HG02852 (cell line): ENCODE data around the gene NLRC4.
A peak's percentile ranks its signal among the peaks of the same experiment; 100 is the strongest.
"Not testable (repeated sequence)": the region's sequence is repeated elsewhere in the genome, so short reads cannot be mapped to it uniquely, and the experiment has no call there.

Experiments used
- ATAC-seq: cut with Tn5 transposase; IDR thresholded peaks from one replicate; pipeline ENCODE4 v1.9.1; 2021; ENCODE audit warnings: mild to moderate bottlenecking, moderate library complexity; ENCODE audit not compliant: unreplicated experiment

NLRC4 gene

GRCh38 chr2:32264422-32265105, at the start of gene NLRC4:
Gene NLRC4, minus strand, starts transcription at chr2:32264886. Its CDS starts 8,111 bp downstream, at chr2:32256775.
- ATAC-seq = peak; percentile 97

GRCh38 chr2:32310577-32310976, 45.9 kb upstream of the NLRC4 start:
- no peak for ATAC-seq

GRCh38 chr2:32293966-32294562, 29.4 kb upstream of the NLRC4 start:
- not testable (repeated sequence) for ATAC-seq

GRCh38 chr2:32293493-32293892, 28.8 kb upstream of the NLRC4 start:
- ATAC-seq = not testable (repeated sequence)

- ATAC-seq = no peak
Measured at GRCh38 chr2:32291746-32292145, 27.1 kb upstream of the NLRC4 start.

GRCh38 chr2:32290000-32290339, 25.3 kb upstream of the NLRC4 start:
- ATAC-seq = no peak

- no peak for ATAC-seq
Measured at GRCh38 chr2:32289165-32289999, 24.7 kb upstream of the NLRC4 start.

GRCh38 chr2:32284321-32284720, 19.6 kb upstream of the NLRC4 start:
- ATAC-seq = no peak

- no peak for ATAC-seq
Measured at GRCh38 chr2:32278478-32278853, 13.8 kb upstream of the NLRC4 start.

- ATAC-seq = peak; percentile 99
Measured at GRCh38 chr2:32277674-32278477, 13.2 kb upstream of the NLRC4 start, which contains the start of gene YIPF4. Gene YIPF4, plus strand, starts transcription at chr2:32277904. Its CDS starts 252 bp downstream, at chr2:32278156.

- no peak for ATAC-seq
Measured at GRCh38 chr2:32277363-32277673, 12.6 kb upstream of the NLRC4 start.

- ATAC-seq = not testable (repeated sequence)
Measured at GRCh38 chr2:32275790-32276189, 11.1 kb upstream of the NLRC4 start.

GRCh38 chr2:32274289-32274688, 9.6 kb upstream of the NLRC4 start:
- no peak for ATAC-seq

- ATAC-seq = no peak
Measured at GRCh38 chr2:32272279-32272678, 7.6 kb upstream of the NLRC4 start.

- ATAC-seq = no peak
Measured at GRCh38 chr2:32271063-32271462, 6.4 kb upstream of the NLRC4 start.

GRCh38 chr2:32262105-32262504, 2.6 kb downstream of the NLRC4 start:
- no peak for ATAC-seq

GRCh38 chr2:32260376-32260775, 4.3 kb downstream of the NLRC4 start:
- ATAC-seq = no peak

- ATAC-seq = no peak
Measured at GRCh38 chr2:32258242-32258641, 6.4 kb downstream of the NLRC4 start.

GRCh38 chr2:32250290-32250689, 14.4 kb downstream of the NLRC4 start:
- no peak for ATAC-seq

- ATAC-seq = no peak
Measured at GRCh38 chr2:32249731-32250236, 14.9 kb downstream of the NLRC4 start.

- ATAC-seq = no peak
Measured at GRCh38 chr2:32248299-32248698, 16.4 kb downstream of the NLRC4 start.
